ENCODE data around the gene KNL1. TPM values are rescaled to one million over a fixed set of nuclear protein-coding genes. Genes with fewer than 3 reads are reported as not detected.

Gene KNL1
- total and polyA plus RNA-seq, 10 of the 15 experiments (the other 5 are each of a cell fraction or from before 2014, with no cell fraction given) = 10.9 to 55.5 (median 28.4) TPM

DNA sequence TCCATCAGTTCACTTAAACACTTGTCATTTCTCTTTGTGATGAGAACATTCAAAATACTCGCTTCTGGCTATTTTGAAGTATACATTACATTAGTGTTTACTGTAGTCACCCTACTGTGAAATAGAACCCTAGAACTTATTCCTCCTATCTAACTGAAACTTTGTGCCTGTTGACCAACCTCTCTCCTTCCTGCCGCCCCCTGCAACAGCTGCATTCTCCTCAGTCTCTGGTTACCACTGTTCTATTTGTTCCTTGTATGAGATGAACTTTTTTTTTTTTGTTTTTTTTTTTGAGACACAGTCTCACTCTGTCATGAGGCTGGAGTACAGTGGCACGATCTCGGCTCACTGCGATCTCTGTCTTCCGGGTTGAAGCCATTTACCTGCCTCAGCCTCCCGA, 103.9 kb downstream of the KNL1 start (continued):
- no peak for TF ChIP-seq E2F8 (IDR thresholded peaks at IDR 0.05; ENCODE audit: low read depth, partially characterized antibody)
- no peak for TF ChIP-seq SPI1 (IDR thresholded peaks at IDR 0.05; ENCODE audit: borderline replicate concordance, insufficient read depth, low read depth, low read length)
- TF ChIP-seq POLR2AphosphoS5 (IDR thresholded peaks at IDR 0.05; ENCODE audit: low read length) = no peak
- TF ChIP-seq CEBPB (IDR thresholded peaks at IDR 0.05; ENCODE audit: borderline replicate concordance in 1 of 2, low read depth in 2 of 2, low read length in 2 of 2) = no peak
- no peak for TF ChIP-seq PAX5 (IDR thresholded peaks at IDR 0.05; ENCODE audit: borderline replicate concordance, low read depth, low read length)
- TF ChIP-seq MTA3 (IDR thresholded peaks at IDR 0.05; ENCODE audit: borderline replicate concordance, low read length) = no peak
- TF ChIP-seq, protein P1, sequence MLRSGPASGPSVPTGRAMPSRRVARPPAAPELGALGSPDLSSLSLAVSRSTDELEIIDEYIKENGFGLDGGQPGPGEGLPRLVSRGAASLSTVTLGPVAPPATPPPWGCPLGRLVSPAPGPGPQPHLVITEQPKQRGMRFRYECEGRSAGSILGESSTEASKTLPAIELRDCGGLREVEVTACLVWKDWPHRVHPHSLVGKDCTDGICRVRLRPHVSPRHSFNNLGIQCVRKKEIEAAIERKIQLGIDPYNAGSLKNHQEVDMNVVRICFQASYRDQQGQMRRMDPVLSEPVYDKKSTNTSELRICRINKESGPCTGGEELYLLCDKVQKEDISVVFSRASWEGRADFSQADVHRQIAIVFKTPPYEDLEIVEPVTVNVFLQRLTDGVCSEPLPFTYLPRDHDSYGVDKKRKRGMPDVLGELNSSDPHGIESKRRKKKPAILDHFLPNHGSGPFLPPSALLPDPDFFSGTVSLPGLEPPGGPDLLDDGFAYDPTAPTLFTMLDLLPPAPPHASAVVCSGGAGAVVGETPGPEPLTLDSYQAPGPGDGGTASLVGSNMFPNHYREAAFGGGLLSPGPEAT (IDR thresholded peaks at IDR 0.05; ENCODE audit: low read depth) = no peak

- DNase-seq (ENCODE audit: low read depth, low spot score) (no peak), ATAC-seq (peak; percentile 33; the same call in 1 of the 3 replicates), FAIRE-seq (no peak)
- Histone ChIP-seq H4K20me1 (ENCODE audit: control insufficient read depth, insufficient read depth) (no peaks in the 10 kb centered on the region), H3K4me2 (ENCODE audit: control insufficient read depth, insufficient read depth) (no peak overlapping the region), H3K79me2 (ENCODE audit: control insufficient read depth, insufficient read depth, low read length) (peaks cover 6% of the 10 kb centered on the region), H3K9me3 (replicated peaks; ENCODE audit: control insufficient read depth, insufficient read depth, low read length) (no peaks in the 10 kb centered on the region), H3K4me3 (no peak overlapping the region), H3K9ac (ENCODE audit: control insufficient read depth, insufficient read depth, low read length) (no peak overlapping the region), H3K4me1 (ENCODE audit: control insufficient read depth, insufficient read depth, low read length) (0 out of 2 replicates have a peak, but pooled peaks cover 2% of the 10 kb centered on the region), H3K36me3 (ENCODE audit: control insufficient read depth in 2 of 2, insufficient read depth in 2 of 2, low read length in 1 of 2) (peaks cover 0 to 26% of the 10 kb centered on the region in 2 experiments; a peak in 3 of 4 replicates), H2AFZ (ENCODE audit: control insufficient read depth, low read depth, low read length) (no peak overlapping the region), H3K27ac (ENCODE audit: control insufficient read depth, insufficient read depth) (no peak overlapping the region), H3K27me3 (replicated peaks in 1 of 2; ENCODE audit: control insufficient read depth in 2 of 2, insufficient read depth in 2 of 2, low read length in 1 of 2) (no peaks in the 10 kb centered on the region)
- RAD21 ChIA-PET (ENCODE audit: unreplicated experiment) = interaction anchor here (0.7 kb wide), 1 partner anchor 190 kb away, joined by 4 read pairs; no protein-coding TSS in a partner anchor
- WGBS (ENCODE audit: insufficient coverage, insufficient replicate concordance, low lambda C conversion rate, missing lambda C conversion rate) = 86% methylated on average over 7 of the region's 7 CpGs
- no TSS peak for BruUV-seq (replicated peaks)
- POLR2A ChIA-PET = interaction anchor here (1.5 kb wide), 1 partner anchor 189 kb away, joined by 3 read pairs; no protein-coding TSS in a partner anchor
- intact Hi-C loops (cut with micrococcal nuclease; ENCODE audit: unreplicated experiment) = loop anchor here (5.0 kb wide), 1 partner anchor 80 kb away; no protein-coding TSS in a partner anchor
- CTCF ChIA-PET = interaction anchor here (1.1 to 2.0 kb wide), 6 partner anchors 80 to 192 kb away, joined by 3 to 18 read pairs (median 5); partner anchors contain the start of gene VPS18
- SMC1A ChIA-PET (ENCODE audit: uncharacterized antibody, unreplicated experiment) = interaction anchor here (1.4 to 2.1 kb wide), 3 partner anchors 8 to 83 kb away, joined by 4 to 8 read pairs (median 5); no protein-coding TSS in a partner anchor
- TF ChIP-seq CTCF (IDR thresholded peaks at IDR 0.05 in 2 of 3, conservative IDR thresholded peaks at IDR 0.05 in 1 of 3; ENCODE audit: control insufficient read depth in 2 of 3, extremely low read depth in 1 of 3, insufficient read depth in 1 of 3, low read depth in 3 of 3, low read length in 3 of 3) = peak; percentile 28 to 42 (median 36); a peak in 3 of 6 replicates
- peak; percentile 44; the same call in 1 of the 2 replicates for TF ChIP-seq RAD21 (IDR thresholded peaks at IDR 0.05; ENCODE audit: insufficient read depth, low read depth, low read length)
- no peak for TF ChIP-seq EGR1 (IDR thresholded peaks at IDR 0.05; ENCODE audit: borderline replicate concordance in 1 of 2, low read depth in 2 of 2, low read length in 2 of 2)
- TF ChIP-seq SMAD1 (IDR thresholded peaks at IDR 0.05; ENCODE audit: low read depth, partially characterized antibody) = no peak
- TF ChIP-seq NR2F1 (conservative IDR thresholded peaks at IDR 0.05) = no peak
- TF ChIP-seq ETV6 (conservative IDR thresholded peaks at IDR 0.05 in 1 of 2, IDR thresholded peaks at IDR 0.05 in 1 of 2; ENCODE audit: borderline replicate concordance in 1 of 2, low read depth in 1 of 2) = no peak
- no peak for TF ChIP-seq MYC (IDR thresholded peaks at IDR 0.05; ENCODE audit: insufficient read depth, insufficient read length, insufficient replicate concordance, low read length, severe bottlenecking)
- no peak for TF ChIP-seq ZNF217 (IDR thresholded peaks at IDR 0.05)
- in situ Hi-C loops (cut with MboI) = no loop called here
Observed at GRCh38 chr15:40702077-40702476, 108.0 kb downstream of the KNL1 start.

Data from GM12878 (cell line).